Loucy (cell line): Measurements from ENCODE around the gene SCIN.

Source experiments
- EZH2phosphoT487 ChIP-seq: fragments of 200-600 bp; IDR thresholded peaks from 2 replicates; pipeline ENCODE4 v1.6.1; 2018; ENCODE audit warnings: antibody characterized with exemption, mild to moderate bottlenecking, moderate library complexity, borderline replicate concordance
- TF ChIP-seq, protein P1 (sequence below): fragments of 200-600 bp; sonication (generic); conservative IDR thresholded peaks from 2 replicates; pipeline ENCODE4 v1.5.1; 2014; ENCODE audit warnings: mild to moderate bottlenecking, antibody characterized with exemption, low read length

DNA sequence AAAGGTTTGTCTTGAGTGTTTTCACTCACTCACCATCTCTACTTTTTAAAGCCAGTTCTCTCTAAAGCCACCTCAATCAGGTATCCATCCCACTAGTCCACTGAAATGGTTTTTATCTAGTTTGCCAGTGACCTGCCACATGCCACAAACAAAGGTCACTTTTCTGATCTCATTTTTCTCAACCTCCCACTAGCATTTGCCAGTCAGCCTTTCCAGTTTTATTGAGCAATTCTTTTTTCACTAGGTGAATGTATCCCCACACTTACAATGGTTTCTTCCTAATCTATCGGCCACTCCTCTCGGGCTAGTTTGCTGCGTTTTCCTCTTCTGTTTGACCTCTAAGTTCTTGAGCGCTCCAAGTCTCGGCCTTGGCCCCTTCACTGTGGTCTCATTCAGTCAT is 72.0 kb downstream of the SCIN start:
- TF ChIP-seq, protein P1, sequence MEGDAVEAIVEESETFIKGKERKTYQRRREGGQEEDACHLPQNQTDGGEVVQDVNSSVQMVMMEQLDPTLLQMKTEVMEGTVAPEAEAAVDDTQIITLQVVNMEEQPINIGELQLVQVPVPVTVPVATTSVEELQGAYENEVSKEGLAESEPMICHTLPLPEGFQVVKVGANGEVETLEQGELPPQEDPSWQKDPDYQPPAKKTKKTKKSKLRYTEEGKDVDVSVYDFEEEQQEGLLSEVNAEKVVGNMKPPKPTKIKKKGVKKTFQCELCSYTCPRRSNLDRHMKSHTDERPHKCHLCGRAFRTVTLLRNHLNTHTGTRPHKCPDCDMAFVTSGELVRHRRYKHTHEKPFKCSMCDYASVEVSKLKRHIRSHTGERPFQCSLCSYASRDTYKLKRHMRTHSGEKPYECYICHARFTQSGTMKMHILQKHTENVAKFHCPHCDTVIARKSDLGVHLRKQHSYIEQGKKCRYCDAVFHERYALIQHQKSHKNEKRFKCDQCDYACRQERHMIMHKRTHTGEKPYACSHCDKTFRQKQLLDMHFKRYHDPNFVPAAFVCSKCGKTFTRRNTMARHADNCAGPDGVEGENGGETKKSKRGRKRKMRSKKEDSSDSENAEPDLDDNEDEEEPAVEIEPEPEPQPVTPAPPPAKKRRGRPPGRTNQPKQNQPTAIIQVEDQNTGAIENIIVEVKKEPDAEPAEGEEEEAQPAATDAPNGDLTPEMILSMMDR = no peak
- no peak for TF ChIP-seq EZH2phosphoT487
